Stimulated activated CD4-positive, alpha-beta T cell treated with anti-CD3 and anti-CD28 coated beads, TNF-alpha, amount 100 ng/mL, for 24 hours (primary cell): ENCODE measurements around the gene EPHA6.
"Not testable (repeated sequence)": the region's sequence is repeated elsewhere in the genome, so short reads cannot be mapped to it uniquely, and the experiment has no call there.

Experiments used
- DNase-seq, 3 experiments: peaks; one replicate each; pipeline ENCODE4 v3.0.0-alpha.2; 2020; ENCODE audit warnings: low read depth in 3 of 3

EPHA6 gene

GRCh38 chr3:97021778-97022177 is 207.4 kb downstream of the EPHA6 start:
- DNase-seq: no peak

DNA sequence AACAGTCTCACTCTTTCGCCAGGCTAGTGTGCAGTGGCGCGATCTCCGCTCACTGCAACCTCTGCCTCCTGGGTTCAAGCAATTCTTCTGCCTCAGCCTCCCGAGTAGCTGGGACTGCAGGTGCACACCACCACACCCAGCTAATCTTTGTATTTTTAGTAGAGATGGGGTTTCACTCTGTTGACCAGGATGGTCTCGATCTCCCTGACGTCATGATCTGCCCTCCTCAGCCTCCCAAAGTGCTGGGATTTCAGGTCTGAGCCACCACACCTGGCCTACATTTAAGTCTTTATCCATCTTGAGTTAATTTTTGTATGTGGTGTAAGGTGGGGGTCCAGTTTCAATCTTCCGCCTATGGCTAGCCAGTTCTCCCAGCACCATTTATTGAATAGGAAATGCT is 211.2 kb downstream of the EPHA6 start:
- DNase-seq: not testable (repeated sequence)

DNA sequence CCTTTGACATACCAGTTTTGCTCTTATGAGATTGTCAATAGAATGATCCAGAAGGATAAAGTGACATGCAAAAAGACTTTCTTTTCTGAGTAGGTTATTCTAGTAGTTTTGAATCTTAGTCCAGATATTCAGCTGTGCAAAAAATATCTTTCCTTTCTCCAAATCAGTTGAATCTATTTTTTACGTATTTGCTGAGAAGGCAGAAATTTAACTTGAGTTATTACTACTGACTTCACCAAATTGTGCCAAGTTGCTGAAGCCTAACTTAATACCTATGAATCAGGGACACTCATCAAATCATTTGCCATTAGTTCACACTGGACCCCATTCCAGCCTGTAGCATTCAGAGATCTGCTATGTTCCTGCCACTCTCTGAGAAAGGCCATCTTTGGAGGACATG is 215.6 kb downstream of the EPHA6 start:
- DNase-seq: no peak

GRCh38 chr3:97037294-97037943 is 223.0 kb downstream of the EPHA6 start:
- no peak for DNase-seq

- no peak for DNase-seq
Observed at GRCh38 chr3:97043411-97043810, 229.0 kb downstream of the EPHA6 start.

DNA sequence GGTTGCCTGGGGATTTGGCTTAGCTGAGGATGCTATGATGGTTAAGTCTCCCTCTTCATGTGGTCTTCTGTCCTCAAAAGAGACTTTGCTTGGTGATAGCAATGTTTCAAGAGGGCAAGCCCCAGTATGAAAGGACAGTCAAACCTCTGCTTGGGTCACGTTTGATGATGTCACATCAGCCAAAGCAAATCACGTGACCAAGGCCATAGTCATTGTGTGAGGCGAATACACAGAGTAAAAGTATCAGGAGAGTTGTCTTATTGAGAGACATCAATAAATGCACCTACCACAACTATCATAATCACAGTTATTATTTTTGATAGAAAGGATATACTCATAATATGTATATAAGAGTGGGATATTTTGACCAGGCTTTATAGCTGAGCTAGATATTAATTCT is 243.0 kb downstream of the EPHA6 start:
- DNase-seq: no peak

DNA sequence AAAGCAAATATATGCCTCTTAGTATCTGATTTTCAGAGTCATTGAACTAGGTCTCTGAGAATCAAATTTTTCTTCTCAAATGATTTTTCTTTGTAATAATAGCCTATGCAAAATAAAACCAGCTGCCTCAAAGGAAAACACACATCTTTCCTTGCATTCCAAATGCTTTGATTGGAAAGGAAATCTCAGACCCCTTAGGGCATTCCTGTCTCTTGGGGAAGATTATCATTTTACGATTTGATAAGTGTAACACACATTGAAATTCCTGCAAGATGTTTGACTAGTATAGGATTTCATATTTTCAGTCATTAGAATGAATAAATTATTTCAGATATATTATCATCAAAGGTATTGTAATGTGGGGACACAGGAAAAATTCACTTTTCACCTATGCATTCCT is 244.8 kb downstream of the EPHA6 start:
- no peak for DNase-seq

GRCh38 chr3:97066531-97066930 is 252.1 kb downstream of the EPHA6 start:
- DNase-seq: no peak

DNA sequence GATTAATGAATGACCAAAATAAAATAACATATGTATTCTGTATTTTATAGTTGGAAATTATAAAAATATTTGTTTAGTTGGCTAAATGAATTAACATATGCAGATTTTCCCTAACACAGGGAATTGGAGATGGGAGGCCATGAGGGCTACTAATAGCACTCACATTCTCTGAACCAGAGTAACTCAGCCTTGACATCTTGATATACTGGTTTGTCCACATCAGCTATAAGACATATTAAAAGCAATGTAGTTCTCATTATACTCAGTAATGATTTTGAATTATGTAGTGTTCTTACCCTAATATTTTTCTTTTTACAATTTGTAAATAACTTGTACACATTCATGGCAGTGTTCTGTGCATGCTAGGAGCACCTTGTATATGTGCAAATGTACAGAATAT is 255.9 kb downstream of the EPHA6 start:
- no peak for DNase-seq

GRCh38 chr3:97074546-97074945 is 260.2 kb downstream of the EPHA6 start:
- DNase-seq: no peak

DNA sequence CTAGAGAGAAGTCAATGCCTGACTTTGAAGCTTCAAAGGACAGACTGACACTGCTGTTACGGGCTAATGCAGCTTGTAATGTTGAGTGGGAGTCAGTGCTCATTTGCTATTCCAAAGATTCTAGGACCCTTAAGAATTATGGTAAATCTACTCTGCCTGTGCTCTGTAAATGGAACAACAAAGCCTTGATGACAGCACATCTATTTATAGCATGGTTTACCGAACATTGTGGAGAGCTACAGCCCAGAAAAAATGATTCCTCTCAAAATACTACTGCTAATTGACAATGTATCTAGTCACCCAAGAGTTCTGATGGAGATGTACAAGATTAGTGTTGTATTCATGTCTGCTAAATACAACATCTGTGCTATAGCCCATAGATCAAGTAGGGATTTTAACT is 262.3 kb downstream of the EPHA6 start:
- DNase-seq: no peak

DNA sequence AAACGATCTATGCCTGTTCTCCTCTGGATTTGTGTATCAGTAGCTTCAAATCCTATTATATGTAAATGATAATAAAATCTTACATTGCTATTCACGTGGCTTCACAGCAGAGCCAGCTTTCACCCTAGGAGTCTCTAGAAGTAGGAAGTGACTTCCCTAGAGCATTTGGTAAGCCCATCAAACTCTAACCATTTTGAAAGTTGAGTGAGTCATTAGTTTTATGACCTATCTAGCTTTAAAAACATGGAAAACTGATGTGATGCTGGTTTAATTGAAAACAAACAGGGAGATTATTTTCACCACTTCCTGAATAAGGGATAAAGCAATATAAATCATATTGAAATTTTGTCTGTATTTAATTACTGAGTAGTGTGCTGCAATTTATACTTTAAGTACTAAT is 275.2 kb downstream of the EPHA6 start:
- no peak for DNase-seq

GRCh38 chr3:97102641-97103040 is 288.2 kb downstream of the EPHA6 start:
- DNase-seq: no peak

DNA sequence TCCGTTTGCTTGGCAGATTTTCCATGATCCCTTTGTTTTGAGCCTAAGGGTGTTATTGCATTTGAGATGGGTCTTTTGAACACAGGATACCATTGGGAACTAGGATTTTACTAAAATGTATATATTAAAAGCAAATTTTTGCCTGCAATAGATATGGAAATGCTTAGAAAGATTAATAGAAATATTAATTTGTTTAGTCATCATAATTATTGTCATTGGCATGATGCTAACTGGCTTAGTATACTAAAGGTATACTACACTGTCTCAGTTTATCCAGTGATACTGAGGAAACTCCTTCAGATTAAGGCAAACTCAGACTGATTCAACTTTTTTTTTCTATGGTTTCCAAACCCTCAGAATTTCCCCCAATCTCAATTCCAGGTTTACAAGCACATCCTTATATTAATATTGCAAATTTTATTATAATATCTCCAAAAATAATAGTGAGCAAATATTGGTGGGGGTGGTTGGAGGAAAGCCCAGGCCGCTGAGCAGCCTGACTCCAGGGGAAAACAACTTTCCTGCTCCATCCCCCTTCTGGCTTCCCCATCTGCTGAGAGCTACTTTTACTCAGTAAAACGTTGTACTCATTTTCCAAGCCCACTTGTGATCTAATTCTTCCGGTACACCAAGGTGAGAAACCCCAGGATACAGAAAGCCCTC is 291.7 kb downstream of the EPHA6 start:
- DNase-seq: no peak

GRCh38 chr3:97106652-97106989 is 292.2 kb downstream of the EPHA6 start:
- no peak for DNase-seq

DNA sequence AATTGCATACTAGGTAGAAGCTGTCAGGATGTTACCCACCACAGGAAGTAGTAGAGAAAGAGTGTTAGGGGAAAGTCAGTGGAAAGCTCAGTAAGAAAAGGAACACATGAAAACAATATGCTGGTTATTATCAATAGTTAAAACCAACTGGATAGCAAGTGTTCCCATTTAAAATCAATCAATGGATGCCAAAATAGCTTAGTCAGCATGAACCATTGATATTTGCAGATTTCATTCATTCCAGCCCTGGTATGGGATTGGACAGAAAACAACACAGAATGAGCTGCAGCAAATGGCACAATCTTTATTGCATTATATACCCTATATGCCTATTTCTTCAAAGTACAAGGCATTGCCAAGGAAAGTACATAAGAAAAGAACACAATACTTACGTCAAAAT is 293.7 kb downstream of the EPHA6 start:
- DNase-seq: no peak

- no peak for DNase-seq
Observed at GRCh38 chr3:97111244-97111643, 296.9 kb downstream of the EPHA6 start.

DNA sequence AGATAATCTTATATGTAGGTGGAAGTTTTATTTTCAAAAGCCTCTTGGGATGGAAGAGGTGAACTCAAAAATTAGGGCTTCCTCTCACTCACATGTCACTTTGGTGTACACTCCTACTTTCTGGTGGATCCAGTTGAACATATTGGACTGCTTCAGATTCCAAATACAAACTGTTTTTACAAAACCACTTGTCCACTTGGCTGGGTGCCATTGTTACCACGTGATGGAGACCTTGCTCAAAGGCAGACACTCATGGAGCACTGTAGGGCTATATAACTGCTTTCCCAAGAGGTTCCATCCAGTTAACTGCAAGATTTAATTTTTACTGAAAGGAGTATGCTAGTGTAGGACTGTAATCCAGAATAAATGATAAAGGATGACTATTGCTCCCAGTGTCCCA is 307.0 kb downstream of the EPHA6 start:
- no peak for DNase-seq

- DNase-seq: no peak
Observed at GRCh38 chr3:97125902-97126499, 311.6 kb downstream of the EPHA6 start.

DNA sequence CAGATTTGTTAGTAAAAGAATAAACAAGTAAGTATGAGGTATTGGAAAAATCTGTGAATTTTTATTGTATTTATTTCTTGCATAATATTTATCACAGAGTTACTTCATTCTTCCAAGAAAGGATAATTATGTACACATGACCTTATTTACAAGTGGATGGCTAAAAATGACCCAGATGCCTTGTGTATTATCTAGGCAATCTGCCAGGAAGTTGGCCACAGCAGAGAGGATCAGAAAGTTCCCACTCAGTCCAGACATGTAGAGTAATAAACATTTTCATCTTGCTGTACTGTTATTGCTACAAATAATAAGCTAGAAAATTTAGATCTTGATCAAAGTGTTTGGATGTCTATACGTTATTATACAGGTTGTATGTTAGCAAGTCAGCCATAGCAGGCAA is 317.1 kb downstream of the EPHA6 start:
- no peak for DNase-seq

GRCh38 chr3:97138914-97139541 is 324.6 kb downstream of the EPHA6 start:
- DNase-seq: no peak

DNA sequence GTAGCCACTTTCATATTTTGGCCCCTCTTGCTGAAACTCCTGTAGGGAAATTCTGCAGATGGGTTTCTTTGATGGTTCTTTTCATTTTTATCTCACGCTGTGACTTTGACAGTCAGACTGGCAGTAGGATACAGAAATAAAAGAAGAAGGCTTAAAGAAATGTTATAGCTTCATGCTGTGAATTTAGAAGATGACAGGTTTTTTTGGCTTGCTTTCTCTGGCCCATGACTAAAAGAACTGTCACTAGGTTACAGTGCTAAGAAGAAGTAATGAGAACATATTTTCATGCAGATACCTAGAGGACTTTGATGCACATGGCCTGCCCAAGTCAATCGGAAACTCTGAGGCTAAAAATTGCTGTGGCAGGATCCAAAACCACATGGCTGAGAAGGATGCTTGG is 334.5 kb downstream of the EPHA6 start:
- DNase-seq: no peak

GRCh38 chr3:97161169-97161568 is 346.8 kb downstream of the EPHA6 start:
- DNase-seq: no peak
